ENCODE measurements around the gene NXPH1. TPM values are rescaled to one million over a fixed set of nuclear protein-coding genes. Genes with fewer than 3 reads are reported as not detected.

Gene NXPH1
- total and polyA plus RNA-seq, 5 donors: not detected

GRCh38 chr7:8605221-8605620 is 171.8 kb downstream of the NXPH1 start:
- Histone ChIP-seq H3K9me3 (ENCODE audit: control insufficient read depth, low read length) (no peaks in the 10 kb centered on the region), H3K4me3 (ENCODE audit: low read length) (no peak overlapping the region), H3K27ac (ENCODE audit: low read length) (no peak overlapping the region), H3K27me3 (ENCODE audit: control insufficient read depth, insufficient read depth) (no peaks in the 10 kb centered on the region), H3K4me1 (ENCODE audit: control insufficient read depth, insufficient read depth, low read length) (no peaks in the 10 kb centered on the region)
- DNase-seq: no peak
- ATAC-seq: no peak
- WGBS: 80% methylated on average over 1 of the region's 1 CpG
- intact Hi-C loops (cut with DNase I): no loop called here

GRCh38 chr7:8612584-8612983 is 179.2 kb downstream of the NXPH1 start:
- intact Hi-C loops (cut with DNase I): no loop called here
- Histone ChIP-seq H3K4me1 (ENCODE audit: control insufficient read depth, insufficient read depth, low read length) (no peaks in the 10 kb centered on the region), H3K4me3 (ENCODE audit: low read length) (no peak overlapping the region), H3K9me3 (ENCODE audit: control insufficient read depth, low read length) (no peaks in the 10 kb centered on the region), H3K27me3 (ENCODE audit: control insufficient read depth, insufficient read depth) (no peaks in the 10 kb centered on the region), H3K27ac (ENCODE audit: low read length) (no peak overlapping the region)
- 53% methylated on average over 1 of the region's 1 CpG for WGBS
- no peak for DNase-seq
- ATAC-seq: no peak

- no peak overlapping the region for H3K4me3 ChIP-seq (ENCODE audit: low read length)
- no peak overlapping the region for H3K27ac ChIP-seq (ENCODE audit: low read length)
- no peak for ATAC-seq
- no peaks in the 10 kb centered on the region for H3K27me3 ChIP-seq (ENCODE audit: control insufficient read depth, insufficient read depth)
- no peaks in the 10 kb centered on the region for H3K4me1 ChIP-seq (ENCODE audit: control insufficient read depth, insufficient read depth, low read length)
- intact Hi-C loops (cut with DNase I): no loop called here
- no peak for DNase-seq
- no peaks in the 10 kb centered on the region for H3K9me3 ChIP-seq (ENCODE audit: control insufficient read depth, low read length)
- 86% methylated on average over 2 of the region's 2 CpGs for WGBS
Measured at GRCh38 chr7:8613191-8613590, 179.8 kb downstream of the NXPH1 start.

- DNase-seq (no peak), ATAC-seq (no peak)
- Histone ChIP-seq H3K4me3 (ENCODE audit: low read length) (no peak overlapping the region), H3K27ac (ENCODE audit: low read length) (no peak overlapping the region), H3K4me1 (ENCODE audit: control insufficient read depth, insufficient read depth, low read length) (no peaks in the 10 kb centered on the region), H3K9me3 (ENCODE audit: control insufficient read depth, low read length) (no peaks in the 10 kb centered on the region), H3K27me3 (ENCODE audit: control insufficient read depth, insufficient read depth) (no peaks in the 10 kb centered on the region)
- WGBS: 61% methylated on average over 5 of the region's 5 CpGs
- intact Hi-C loops (cut with DNase I): no loop called here
Measured at GRCh38 chr7:8615019-8615418, 181.6 kb downstream of the NXPH1 start.

- H3K9me3 ChIP-seq (ENCODE audit: control insufficient read depth, low read length): no peaks in the 10 kb centered on the region
- no peak overlapping the region for H3K27ac ChIP-seq (ENCODE audit: low read length)
- H3K27me3 ChIP-seq (ENCODE audit: control insufficient read depth, insufficient read depth): no peaks in the 10 kb centered on the region
- no peak overlapping the region for H3K4me3 ChIP-seq (ENCODE audit: low read length)
- WGBS: 99% methylated on average over 1 of the region's 1 CpG
- DNase-seq (no peak), ATAC-seq (no peak)
- intact Hi-C loops (cut with DNase I): no loop called here
- H3K4me1 ChIP-seq (ENCODE audit: control insufficient read depth, insufficient read depth, low read length): no peaks in the 10 kb centered on the region
Measured at GRCh38 chr7:8618441-8619070, 185.1 kb downstream of the NXPH1 start.

- Histone ChIP-seq H3K27me3 (ENCODE audit: control insufficient read depth, insufficient read depth) (no peaks in the 10 kb centered on the region), H3K4me1 (ENCODE audit: control insufficient read depth, insufficient read depth, low read length) (no peaks in the 10 kb centered on the region), H3K27ac (ENCODE audit: low read length) (no peak overlapping the region), H3K4me3 (ENCODE audit: low read length) (no peak overlapping the region), H3K9me3 (ENCODE audit: control insufficient read depth, low read length) (no peaks in the 10 kb centered on the region)
- ATAC-seq: no peak
- no peak for DNase-seq
- 22% methylated on average over 1 of the region's 1 CpG for WGBS
- intact Hi-C loops (cut with DNase I): loop anchor here in 1 of 4 donors (10.0 kb wide), 1 partner anchor 85 kb away; no protein-coding TSS in a partner anchor
Measured at GRCh38 chr7:8620169-8620568, 186.8 kb downstream of the NXPH1 start.

GRCh38 chr7:8625612-8626011 is 192.2 kb downstream of the NXPH1 start:
- H3K9me3 ChIP-seq (ENCODE audit: control insufficient read depth, low read length): no peaks in the 10 kb centered on the region
- no peak overlapping the region for H3K27ac ChIP-seq (ENCODE audit: low read length)
- DNase-seq (no peak), ATAC-seq (no peak)
- no peaks in the 10 kb centered on the region for H3K4me1 ChIP-seq (ENCODE audit: control insufficient read depth, insufficient read depth, low read length)
- H3K4me3 ChIP-seq (ENCODE audit: low read length): no peak overlapping the region
- intact Hi-C loops (cut with DNase I): loop anchor here in 1 of 4 donors (10.0 kb wide), 1 partner anchor 91 kb away; no protein-coding TSS in a partner anchor
- no peaks in the 10 kb centered on the region for H3K27me3 ChIP-seq (ENCODE audit: control insufficient read depth, insufficient read depth)

- Histone ChIP-seq H3K27me3 (ENCODE audit: control insufficient read depth, insufficient read depth) (no peaks in the 10 kb centered on the region), H3K27ac (ENCODE audit: low read length) (no peak overlapping the region), H3K4me3 (ENCODE audit: low read length) (no peak overlapping the region), H3K4me1 (ENCODE audit: control insufficient read depth, insufficient read depth, low read length) (no peaks in the 10 kb centered on the region), H3K9me3 (ENCODE audit: control insufficient read depth, low read length) (no peaks in the 10 kb centered on the region)
- intact Hi-C loops (cut with DNase I): loop anchor here in 1 of 4 donors (10.0 kb wide), 1 partner anchor 93 kb away; no protein-coding TSS in a partner anchor
- no peak for ATAC-seq
- no peak for DNase-seq
- 60% methylated on average over 2 of the region's 2 CpGs for WGBS
Measured at GRCh38 chr7:8627325-8627724, 193.9 kb downstream of the NXPH1 start.

- H3K4me3 ChIP-seq (ENCODE audit: low read length): no peak overlapping the region
- no peak for DNase-seq
- no peaks in the 10 kb centered on the region for H3K4me1 ChIP-seq (ENCODE audit: control insufficient read depth, insufficient read depth, low read length)
- no peak overlapping the region for H3K27ac ChIP-seq (ENCODE audit: low read length)
- intact Hi-C loops (cut with DNase I): loop anchor here in 1 of 4 donors (10.0 kb wide), 1 partner anchor 94 kb away; no protein-coding TSS in a partner anchor
- H3K27me3 ChIP-seq (ENCODE audit: control insufficient read depth, insufficient read depth): no peaks in the 10 kb centered on the region
- no peaks in the 10 kb centered on the region for H3K9me3 ChIP-seq (ENCODE audit: control insufficient read depth, low read length)
- no peak for ATAC-seq
- WGBS: 82% methylated on average over 7 of the region's 7 CpGs
Measured at GRCh38 chr7:8628656-8629055, 195.2 kb downstream of the NXPH1 start.

GRCh38 chr7:8629504-8629903 is 196.1 kb downstream of the NXPH1 start:
- no peaks in the 10 kb centered on the region for H3K9me3 ChIP-seq (ENCODE audit: control insufficient read depth, low read length)
- WGBS: 42% methylated on average over 3 of the region's 3 CpGs
- H3K4me3 ChIP-seq (ENCODE audit: low read length): no peak overlapping the region
- no peak for ATAC-seq
- H3K27me3 ChIP-seq (ENCODE audit: control insufficient read depth, insufficient read depth): no peaks in the 10 kb centered on the region
- intact Hi-C loops (cut with DNase I): loop anchor here in 1 of 4 donors (10.0 kb wide), 1 partner anchor 95 kb away; no protein-coding TSS in a partner anchor
- no peak overlapping the region for H3K27ac ChIP-seq (ENCODE audit: low read length)
- DNase-seq: no peak
- H3K4me1 ChIP-seq (ENCODE audit: control insufficient read depth, insufficient read depth, low read length): no peaks in the 10 kb centered on the region

- H3K27me3 ChIP-seq (ENCODE audit: control insufficient read depth, insufficient read depth): no peaks in the 10 kb centered on the region
- 77% methylated on average over 4 of the region's 4 CpGs for WGBS
- intact Hi-C loops (cut with DNase I): no loop called here
- DNase-seq (no peak), ATAC-seq (no peak)
- H3K4me1 ChIP-seq (ENCODE audit: control insufficient read depth, insufficient read depth, low read length): no peaks in the 10 kb centered on the region
- no peak overlapping the region for H3K4me3 ChIP-seq (ENCODE audit: low read length)
- H3K27ac ChIP-seq (ENCODE audit: low read length): no peak overlapping the region
- H3K9me3 ChIP-seq (ENCODE audit: control insufficient read depth, low read length): no peaks in the 10 kb centered on the region
Measured at GRCh38 chr7:8637322-8637721, 203.9 kb downstream of the NXPH1 start.

GRCh38 chr7:8638076-8638475 is 204.7 kb downstream of the NXPH1 start:
- intact Hi-C loops (cut with DNase I): no loop called here
- H3K9me3 ChIP-seq (ENCODE audit: control insufficient read depth, low read length): no peaks in the 10 kb centered on the region
- H3K27ac ChIP-seq (ENCODE audit: low read length): no peak overlapping the region
- peak in 1 of 3 donors; percentile 24 for DNase-seq
- H3K4me1 ChIP-seq (ENCODE audit: control insufficient read depth, insufficient read depth, low read length): no peaks in the 10 kb centered on the region
- no peaks in the 10 kb centered on the region for H3K27me3 ChIP-seq (ENCODE audit: control insufficient read depth, insufficient read depth)
- 44% methylated on average over 7 of the region's 7 CpGs for WGBS
- H3K4me3 ChIP-seq (ENCODE audit: low read length): no peak overlapping the region
- ATAC-seq: peak; percentile 73 to 87

All from right cardiac atrium (tissue), 5 donors.